HepG2 (cell line): Measurements from ENCODE around the gene HSPA1A. TPM values are rescaled to one million over a fixed set of nuclear protein-coding genes. Genes with fewer than 3 reads are reported as not detected.

ENCODE experiments used
- AHDC1 ChIP-seq: sonication (generic); formaldehyde crosslinking; IDR thresholded peaks from 2 replicates; pipeline ENCODE4 v1.5.1; 2020; ENCODE audit warnings: mild to moderate bottlenecking, missing genetic modification reagents, borderline replicate concordance
- CENPT ChIP-seq: sonication (generic); formaldehyde crosslinking; IDR thresholded peaks from 2 replicates; pipeline ENCODE4 v1.8.0; 2022; ENCODE audit warnings: low read depth, mild to moderate bottlenecking, moderate library complexity, missing genetic modification reagents
- ELF1 ChIP-seq: sonication (generic); formaldehyde crosslinking; IDR thresholded peaks from 2 replicates; pipeline ENCODE4 v1.4.0; 2020; ENCODE audit warnings: missing genetic modification reagents
- GTF2F1 ChIP-seq: fragments of 150-350 bp; IDR thresholded peaks from 2 replicates; pipeline ENCODE4 v1.6.1; 2014; ENCODE audit warnings: low read length
- HIVEP1 ChIP-seq: sonication (generic); formaldehyde crosslinking; IDR thresholded peaks from 2 replicates; pipeline ENCODE4 v1.4.0; 2020; ENCODE audit warnings: mild to moderate bottlenecking, missing genetic modification reagents
- ISL2 ChIP-seq: sonication (generic); formaldehyde crosslinking; IDR thresholded peaks from 2 replicates; pipeline ENCODE4 v1.5.0; 2020; ENCODE audit warnings: missing genetic modification reagents
- NFYC ChIP-seq: IDR thresholded peaks from 2 replicates; pipeline ENCODE4 v1.6.1; 2016; ENCODE audit warnings: missing genetic modification reagents, missing compliant biosample characterization
- NRL ChIP-seq: sonication (generic); formaldehyde crosslinking; IDR thresholded peaks from 2 replicates; pipeline ENCODE4 v1.5.0; 2020; ENCODE audit warnings: missing genetic modification reagents, mild to moderate bottlenecking, moderate library complexity, borderline replicate concordance
- PAWR ChIP-seq: sonication (generic); formaldehyde crosslinking; IDR thresholded peaks from 2 replicates; pipeline ENCODE4 v1.4.0; 2020; ENCODE audit warnings: missing genetic modification reagents, mild to moderate bottlenecking, borderline replicate concordance
- RFXAP ChIP-seq: sonication (generic); formaldehyde crosslinking; IDR thresholded peaks from 2 replicates; pipeline ENCODE4 v1.4.0; 2020; ENCODE audit warnings: missing genetic modification reagents, borderline replicate concordance
- RNF2 ChIP-seq: fragments of 450-650 bp; conservative IDR thresholded peaks from 2 replicates; pipeline ENCODE4 v1.6.1; 2016; ENCODE audit warnings: low read depth
- SOX13 ChIP-seq, 3 experiments: fragments of 450-650 bp in 1 of 3; sonication (generic) in 1 of 3; formaldehyde crosslinking in 1 of 3; IDR thresholded peaks in 2 of 3; conservative IDR thresholded peaks in 1 of 3; 2 replicates each; pipeline versions ENCODE4 v1.5.0 to v1.6.1; 2016 to 2020; ENCODE audit warnings: antibody characterized with exemption in 1 of 3, mild to moderate bottlenecking in 1 of 3, missing compliant biosample characterization in 1 of 3, missing genetic modification reagents in 1 of 3, moderate library complexity in 1 of 3
- ZBTB21 ChIP-seq: sonication (generic); formaldehyde crosslinking; IDR thresholded peaks from 2 replicates; pipeline ENCODE4 v1.4.0; 2020; ENCODE audit warnings: missing genetic modification reagents
- ZBTB43 ChIP-seq: sonication (generic); formaldehyde crosslinking; conservative IDR thresholded peaks from 2 replicates; pipeline ENCODE4 v1.4.0; 2020; ENCODE audit warnings: missing genetic modification reagents
- ZFP1 ChIP-seq: IDR thresholded peaks from 2 replicates; pipeline ENCODE4 v1.6.1; 2016
- ZNF354B ChIP-seq: sonication (generic); formaldehyde crosslinking; IDR thresholded peaks from 2 replicates; pipeline ENCODE4 v1.8.0; 2022; ENCODE audit warnings: mild to moderate bottlenecking, missing genetic modification reagents
- ZNF543 ChIP-seq: sonication (generic); formaldehyde crosslinking; IDR thresholded peaks from 2 replicates; pipeline ENCODE4 v1.4.0; 2020; ENCODE audit warnings: mild to moderate bottlenecking, missing genetic modification reagents
- ZNF552 ChIP-seq: sonication (generic); formaldehyde crosslinking; IDR thresholded peaks from 2 replicates; pipeline ENCODE4 v1.9.0; 2022; ENCODE audit warnings: missing genetic modification reagents, mild to moderate bottlenecking, borderline replicate concordance
- ZNF598 ChIP-seq: sonication (generic); formaldehyde crosslinking; IDR thresholded peaks from 2 replicates; pipeline ENCODE4 v1.5.1; 2020; ENCODE audit warnings: mild to moderate bottlenecking, missing genetic modification reagents, borderline replicate concordance
- ZNF777 ChIP-seq: sonication (generic); formaldehyde crosslinking; IDR thresholded peaks from 2 replicates; pipeline ENCODE4 v1.4.0; 2020; ENCODE audit warnings: missing genetic modification reagents
- ZNF891 ChIP-seq: sonication (generic); formaldehyde crosslinking; IDR thresholded peaks from 2 replicates; pipeline ENCODE4 v1.5.0; 2020; ENCODE audit warnings: mild to moderate bottlenecking, missing genetic modification reagents
- ZSCAN31 ChIP-seq: sonication (generic); formaldehyde crosslinking; IDR thresholded peaks from 2 replicates; pipeline ENCODE4 v1.5.0; 2020; ENCODE audit warnings: low read depth, mild to moderate bottlenecking, missing genetic modification reagents
- polyA plus RNA-seq, 8 experiments: library from polyadenylated mRNA; depleted of rRNA in 3 of 8; stranded (reverse) in 7 of 8; unstranded in 1 of 8; fragments of >200 nt; fragmentation: Illumina TruSeq in 4 of 8; extraction: Trizol in 4 of 8; gene quantifications; 2 replicates each; pipeline versions ENCODE4 v1.2.1 to v1.2.3, GENCODE V29; 2011 to 2016; ENCODE audit warnings: low read depth in 4 of 8, missing spikeins in 1 of 8, mixed read lengths in 1 of 8; ENCODE audit not compliant: insufficient read depth in 1 of 8
- total RNA-seq, 5 experiments: library from RNA; depleted of rRNA; stranded (reverse); fragments of >200 nt; fragmentation: Illumina TruSeq; extraction: Trizol; gene quantifications; 2 replicates each; pipeline ENCODE4 v1.2.3, GENCODE V29; 2016; ENCODE audit warnings: low read depth in 1 of 5

Gene HSPA1A
- total and polyA plus RNA-seq, 2 of the 13 experiments (the other 11 are each of a cell fraction or from before 2014, with no cell fraction given), result 44.5 to 85.0 TPM

- TF ChIP-seq AHDC1 (CRISPR knock-in tag) (no peak), ZNF552 (CRISPR knock-in tag) (no peak), ZBTB21 (no peak), ELF1 (CRISPR knock-in tag) (no peak), RFXAP (CRISPR knock-in tag) (0 out of 2 replicates have a peak, but pooled peaks have one; percentile 35), ZNF891 (CRISPR knock-in tag) (no peak), ZNF777 (CRISPR knock-in tag) (no peak), NFYC (CRISPR knock-in tag) (peak; percentile 75), ZBTB43 (no peak), HIVEP1 (CRISPR knock-in tag) (peak; percentile 92), ZFP1 (CRISPR knock-in tag) (no peak), ISL2 (CRISPR knock-in tag) (no peak), ZNF543 (peak; percentile 45; the same call in 1 of the 2 replicates), NRL (CRISPR knock-in tag) (peak; percentile 75; the same call in 1 of the 2 replicates), ZNF354B (CRISPR knock-in tag) (no peak), SOX13 (IDR thresholded peaks at IDR 0.05) (no peak), SOX13 (CRISPR knock-in tag; conservative IDR thresholded peaks at IDR 0.05 in 1 of 2, IDR thresholded peaks at IDR 0.05 in 1 of 2) (peak in 1 of 2 experiments; percentile 25; a peak in 1 of 4 replicates), RNF2 (0 out of 2 replicates have a peak, but pooled peaks have one; percentile 28), ZSCAN31 (CRISPR knock-in tag) (peak; percentile 82), PAWR (CRISPR knock-in tag) (no peak), CENPT (CRISPR knock-in tag) (no peak), ZNF598 (0 out of 2 replicates have a peak, but pooled peaks have one; percentile 94), GTF2F1 (no peak)
Observed at GRCh38 chr6:31765910-31766794, 49.2 kb upstream of the HSPA1A start (continued).
